Endothelial cell of umbilical vein (primary cell): ENCODE data around the gene PHAX. TPM values are rescaled to one million over a fixed set of nuclear protein-coding genes. Genes with fewer than 3 reads are reported as not detected.
"Not testable (repeated sequence)": the region's sequence is repeated elsewhere in the genome, so short reads cannot be mapped to it uniquely, and the experiment has no call there.

ENCODE experiments used
- BruUV-seq: library from RNA; stranded (reverse); fragments of 400-500 nt; replicated peaks from 2 replicates; lab custom pipeline; 2021; lab: Mats Ljungman, UMichigan
- CTCF ChIA-PET: fragments of 300-600, 350-600 bp; sonication (Branson Sonifier 250); formaldehyde crosslinking; loops from one replicate; lab custom pipeline; 2021; ENCODE audit warnings: antibody characterized with exemption, inconsistent platforms; lab: Charles Lee
- POLR2A ChIA-PET: fragments of 300-600, 350-600 bp; sonication (Branson Sonifier 250); formaldehyde crosslinking; loops from one replicate; lab custom pipeline; 2021; ENCODE audit warnings: antibody characterized with exemption, inconsistent platforms; lab: Charles Lee
- DNase-seq: peaks from one replicate; pipeline ENCODE4 v3.0.0-alpha.2; 2011; ENCODE audit warnings: low read depth, low spot score
- FAIRE-seq: peaks from 2 replicates; lab custom pipeline; 2011; peaks lifted over from hg19 to GRCh38; lab: Jason Lieb, UNC
- H2AFZ ChIP-seq: 2 replicates; pipeline ENCODE4 v1.6.0; 2012; ENCODE audit warnings: low read depth, low read length, control low read depth, inconsistent platforms
- H3K27ac ChIP-seq: 2 replicates; pipeline ENCODE4 v1.5.1; 2011; ENCODE audit warnings: low read depth, mild to moderate bottlenecking, control low read depth, low read length, moderate library complexity; ENCODE audit not compliant: insufficient read depth
- H3K27me3 ChIP-seq, 2 experiments: 2 replicates each; pipeline versions ENCODE4 v1.6.0 to v1.6.1; 2011; ENCODE audit warnings: low read length in 2 of 2, mixed read lengths in 1 of 2; ENCODE audit not compliant: control insufficient read depth in 2 of 2, insufficient read depth in 2 of 2
- H3K36me3 ChIP-seq, 2 experiments: 2 replicates in 1 of 2; 3 replicates in 1 of 2; pipeline ENCODE4 v1.5.1; 2011; ENCODE audit warnings: low read length in 2 of 2, mild to moderate bottlenecking in 1 of 2, moderate library complexity in 1 of 2; ENCODE audit not compliant: control insufficient read depth in 2 of 2, insufficient read depth in 2 of 2; ENCODE audit errors: extremely low read depth in 1 of 2
- H3K4me1 ChIP-seq: 3 replicates; pipeline ENCODE4 v1.5.1; 2011; ENCODE audit warnings: mild to moderate bottlenecking, low read length; ENCODE audit not compliant: control insufficient read depth, insufficient read depth; ENCODE audit errors: extremely low read depth
- H3K4me2 ChIP-seq: 2 replicates; pipeline ENCODE4 v1.6.1; 2011; ENCODE audit warnings: low read length, control low read depth, mixed read lengths; ENCODE audit not compliant: insufficient read depth
- H3K4me3 ChIP-seq, 3 experiments: fragments of 200-600 bp in 1 of 3; sonication (generic), shearing (Covaris generic) in 1 of 3; replicated peaks in 1 of 3; 2 replicates each; pipeline ENCODE4 v1.5.1; 2011 to 2016; ENCODE audit warnings: control low read depth in 3 of 3, low read length in 3 of 3, mild to moderate bottlenecking in 2 of 3, inconsistent platforms in 1 of 3, low read depth in 1 of 3, moderate library complexity in 1 of 3; ENCODE audit not compliant: insufficient read depth in 1 of 3
- H3K79me2 ChIP-seq: 2 replicates; pipeline ENCODE4 v1.6.0; 2012; ENCODE audit warnings: low read length, inconsistent platforms; ENCODE audit not compliant: control insufficient read depth, insufficient read depth
- H3K9ac ChIP-seq: replicated peaks from 2 replicates; pipeline ENCODE3; 2011; ENCODE audit warnings: low read length, control low read depth; ENCODE audit not compliant: insufficient read depth; ENCODE audit errors: extremely low read depth
- H3K9me1 ChIP-seq: replicated peaks from 3 replicates; pipeline ENCODE4 v1.6.0; 2011; ENCODE audit warnings: mild to moderate bottlenecking, low read length; ENCODE audit not compliant: control insufficient read depth, insufficient read depth; ENCODE audit errors: extremely low read depth
- H3K9me3 ChIP-seq: replicated peaks from 2 replicates; pipeline ENCODE4 v1.5.1; 2012; ENCODE audit warnings: low read length, inconsistent platforms; ENCODE audit not compliant: control insufficient read depth, insufficient read depth
- H4K20me1 ChIP-seq: replicated peaks from 2 replicates; pipeline ENCODE3; 2011; ENCODE audit warnings: mild to moderate bottlenecking, low read length; ENCODE audit not compliant: control insufficient read depth, insufficient read depth; ENCODE audit errors: extremely low read depth
- EZH2 ChIP-seq: IDR thresholded peaks from 2 replicates; pipeline ENCODE4 v1.6.1; 2012; ENCODE audit warnings: borderline replicate concordance, low read depth, mild to moderate bottlenecking, moderate library complexity, low read length, inconsistent platforms; ENCODE audit not compliant: severe bottlenecking
- FOS ChIP-seq: IDR thresholded peaks from 2 replicates; pipeline ENCODE4 v1.6.1; 2011; ENCODE audit warnings: mild to moderate bottlenecking, low read length, moderate library complexity, borderline replicate concordance; ENCODE audit not compliant: insufficient read depth
- GATA2 ChIP-seq: IDR thresholded peaks from 2 replicates; pipeline ENCODE4 v1.7.0; 2011; ENCODE audit warnings: low read depth, mild to moderate bottlenecking, moderate library complexity, mixed read lengths, low read length; ENCODE audit not compliant: insufficient read length, insufficient read depth
- JUN ChIP-seq: IDR thresholded peaks from 2 replicates; pipeline ENCODE4 v1.6.1; 2011; ENCODE audit warnings: borderline replicate concordance, low read depth; ENCODE audit not compliant: insufficient read length, insufficient read depth
- MYC ChIP-seq: IDR thresholded peaks from one replicate; pipeline ENCODE4 v1.6.1; 2011; ENCODE audit warnings: mild to moderate bottlenecking, low read depth, low read length
- POLR2A ChIP-seq: IDR thresholded peaks from 2 replicates; pipeline ENCODE4 v1.6.1; 2012; ENCODE audit warnings: low read depth, mild to moderate bottlenecking, control low read depth, low read length
- POLR2AphosphoS5 ChIP-seq: IDR thresholded peaks from 2 replicates; pipeline ENCODE4 v1.6.1; 2012; ENCODE audit warnings: low read depth, mild to moderate bottlenecking, control low read depth, low read length, moderate library complexity; ENCODE audit not compliant: insufficient read depth
- dilution Hi-C: fragments of 300-500 bp; cut with MboI; formaldehyde crosslinking; loops from one replicate; pipeline ENCODE4 v1.15.0; 2019; ENCODE audit warnings: low sequenced_read_pairs; ENCODE audit not compliant: extremely low pct_ligation_motif_present
- intact Hi-C: fragments of 100-400 bp; cut with micrococcal nuclease; formaldehyde crosslinking; loops from one replicate; pipeline ENCODE4 v1.10.0; 2022
- polyA plus RNA-seq, 4 experiments: library from polyadenylated mRNA; depleted of rRNA in 3 of 4; stranded (reverse) in 3 of 4; unstranded in 1 of 4; fragments of >200 nt; gene quantifications; 2 replicates each; pipeline versions ENCODE4 v1.2.1 to v1.2.3, GENCODE V29; 2011 to 2012; ENCODE audit warnings: missing spikeins in 1 of 4
- total RNA-seq: library from RNA; stranded (reverse); gene quantifications from 2 replicates; pipeline ENCODE4 v1.2.3, GENCODE V29; 2021
- TF ChIP-seq, protein P1 (sequence below): IDR thresholded peaks from 2 replicates; pipeline ENCODE4 v1.6.1; 2011; ENCODE audit not compliant: insufficient read depth, insufficient read length
- TF ChIP-seq, protein P2 (sequence below), 2 donors: IDR thresholded peaks; 1 replicate in 1 of 2; 2 replicates in 1 of 2; pipeline ENCODE4 v1.5.1; 2011; ENCODE audit warnings: low read length in 2 of 2, mild to moderate bottlenecking in 2 of 2, moderate library complexity in 2 of 2, control low read depth in 1 of 2, inconsistent platforms in 1 of 2, low read depth in 1 of 2; ENCODE audit not compliant: insufficient read depth in 1 of 2; ENCODE audit errors: extremely low read depth in 1 of 2

The PHAX gene
- total and polyA plus RNA-seq, 2 donors (not counting 3 experiments of a cell fraction or from before 2014, with no cell fraction given) = 33.0 to 51.2 TPM

DNA sequence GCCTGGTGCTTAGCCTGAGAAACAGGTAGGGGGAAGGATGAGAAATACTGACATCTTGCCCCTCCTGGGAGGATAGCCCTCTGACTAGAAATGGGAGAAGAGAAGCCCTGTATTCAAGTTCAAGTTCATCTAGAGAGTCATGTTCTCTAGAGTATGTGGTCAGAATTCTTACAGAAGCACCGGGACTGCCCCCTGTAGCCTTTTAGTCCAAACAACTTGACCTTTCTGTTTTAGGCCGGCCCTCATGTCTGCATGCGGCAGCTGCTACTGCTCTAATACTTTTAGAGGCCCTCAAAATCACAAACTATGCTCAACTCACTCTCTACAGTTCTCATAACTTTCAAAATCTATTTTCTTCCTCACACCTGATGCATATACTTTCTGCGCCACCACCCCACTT, 47.7 kb downstream of the PHAX start:
- Histone ChIP-seq H3K9ac (no peak overlapping the region), H3K27me3 (no peaks in the 10 kb centered on the region), H2AFZ (no peak overlapping the region), H3K27ac (no peak overlapping the region), H3K4me1 (no peaks in the 10 kb centered on the region), H3K36me3 (no peaks in the 10 kb centered on the region), H4K20me1 (no peaks in the 10 kb centered on the region), H3K4me2 (no peak overlapping the region), H3K4me3 (no peak overlapping the region), H3K79me2 (no peaks in the 10 kb centered on the region), H3K9me1 (no peaks in the 10 kb centered on the region), H3K9me3 (no peaks in the 10 kb centered on the region)
- TF ChIP-seq POLR2A = no peak
- TF ChIP-seq POLR2AphosphoS5 = no peak
- no peak for TF ChIP-seq EZH2
- TF ChIP-seq, protein P1, sequence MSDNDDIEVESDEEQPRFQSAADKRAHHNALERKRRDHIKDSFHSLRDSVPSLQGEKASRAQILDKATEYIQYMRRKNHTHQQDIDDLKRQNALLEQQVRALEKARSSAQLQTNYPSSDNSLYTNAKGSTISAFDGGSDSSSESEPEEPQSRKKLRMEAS = no peak
- TF ChIP-seq FOS = no peak
- no peak for TF ChIP-seq MYC
- no peak for TF ChIP-seq JUN
- TF ChIP-seq, protein P2, sequence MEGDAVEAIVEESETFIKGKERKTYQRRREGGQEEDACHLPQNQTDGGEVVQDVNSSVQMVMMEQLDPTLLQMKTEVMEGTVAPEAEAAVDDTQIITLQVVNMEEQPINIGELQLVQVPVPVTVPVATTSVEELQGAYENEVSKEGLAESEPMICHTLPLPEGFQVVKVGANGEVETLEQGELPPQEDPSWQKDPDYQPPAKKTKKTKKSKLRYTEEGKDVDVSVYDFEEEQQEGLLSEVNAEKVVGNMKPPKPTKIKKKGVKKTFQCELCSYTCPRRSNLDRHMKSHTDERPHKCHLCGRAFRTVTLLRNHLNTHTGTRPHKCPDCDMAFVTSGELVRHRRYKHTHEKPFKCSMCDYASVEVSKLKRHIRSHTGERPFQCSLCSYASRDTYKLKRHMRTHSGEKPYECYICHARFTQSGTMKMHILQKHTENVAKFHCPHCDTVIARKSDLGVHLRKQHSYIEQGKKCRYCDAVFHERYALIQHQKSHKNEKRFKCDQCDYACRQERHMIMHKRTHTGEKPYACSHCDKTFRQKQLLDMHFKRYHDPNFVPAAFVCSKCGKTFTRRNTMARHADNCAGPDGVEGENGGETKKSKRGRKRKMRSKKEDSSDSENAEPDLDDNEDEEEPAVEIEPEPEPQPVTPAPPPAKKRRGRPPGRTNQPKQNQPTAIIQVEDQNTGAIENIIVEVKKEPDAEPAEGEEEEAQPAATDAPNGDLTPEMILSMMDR (IDR thresholded peaks at IDR 0.05; ENCODE audit: extremely low read depth in 1 of 2, insufficient read depth in 1 of 2, low read depth in 1 of 2, low read length in 2 of 2) = no peak
- no peak for TF ChIP-seq GATA2
- FAIRE-seq (no peak), DNase-seq (no peak)
- dilution Hi-C loops = no loop called here
- intact Hi-C loops = no loop called here
- no TSS peak for BruUV-seq
- ChIA-PET CTCF (interaction anchor here (1.3 kb wide), 1 partner anchor 31 kb away, joined by 3 read pairs; no protein-coding TSS in a partner anchor), POLR2A (no interaction called here)

DNA sequence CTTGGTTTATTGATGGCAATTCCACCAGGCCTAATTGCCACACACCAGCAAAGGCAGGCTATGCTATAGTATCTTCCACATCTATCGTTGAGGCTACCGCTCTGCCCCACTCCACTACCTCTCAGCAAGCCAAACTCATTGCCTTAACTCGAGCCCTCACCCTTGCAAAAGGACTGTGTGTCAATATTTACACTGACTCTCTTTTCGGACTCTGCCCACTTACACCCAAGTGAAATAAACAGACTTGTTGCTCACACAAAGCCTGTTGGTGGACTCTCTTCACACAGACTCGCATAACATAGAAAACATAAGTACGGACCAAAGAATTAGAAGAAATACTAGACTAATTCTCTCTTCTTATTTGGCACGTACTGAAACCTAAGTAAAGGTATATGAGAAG, 48.3 kb downstream of the PHAX start:
- H3K9me3 ChIP-seq, H3K4me3 ChIP-seq, H3K27ac ChIP-seq, H3K27me3 ChIP-seq, H3K79me2 ChIP-seq, H2AFZ ChIP-seq, POLR2A ChIA-PET, H3K4me2 ChIP-seq, FAIRE-seq, DNase-seq, BruUV-seq, H3K9ac ChIP-seq, H3K4me1 ChIP-seq, H3K36me3 ChIP-seq, intact Hi-C loops, H4K20me1 ChIP-seq, dilution Hi-C loops, H3K9me1 ChIP-seq: not testable (repeated sequence)
- CTCF ChIA-PET = interaction anchor here (1.0 to 1.3 kb wide), 2 partner anchors 9 to 844 kb away, joined by 3 to 4 read pairs; no protein-coding TSS in a partner anchor

DNA sequence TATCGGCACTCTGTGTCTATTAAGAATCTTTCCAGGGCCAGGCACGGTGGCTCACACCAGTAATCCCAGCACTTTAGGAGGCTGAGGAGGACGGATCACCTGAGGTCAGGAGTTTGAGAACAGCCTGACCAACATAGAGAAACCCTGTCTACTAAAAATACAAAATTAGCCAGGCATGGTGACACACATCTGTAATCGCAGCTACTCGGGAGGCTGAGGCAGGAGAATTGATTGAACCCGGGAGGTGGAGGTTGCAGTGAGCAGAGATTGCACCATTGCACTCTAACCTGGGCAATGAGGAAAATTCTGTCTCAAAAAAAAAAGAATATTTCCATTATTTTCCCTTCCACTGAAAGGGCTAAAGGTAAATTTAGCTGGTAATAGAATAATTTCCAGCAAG, 49.0 kb downstream of the PHAX start:
- CTCF ChIA-PET = interaction anchor here (1.0 to 1.3 kb wide), 2 partner anchors 9 to 843 kb away, joined by 3 to 4 read pairs; no protein-coding TSS in a partner anchor
- H3K9me1 ChIP-seq, BruUV-seq, POLR2A ChIA-PET, H3K4me1 ChIP-seq, H3K4me2 ChIP-seq, H3K27ac ChIP-seq, H3K4me3 ChIP-seq, intact Hi-C loops, H3K9ac ChIP-seq, H4K20me1 ChIP-seq, DNase-seq, dilution Hi-C loops, H3K79me2 ChIP-seq, H2AFZ ChIP-seq, H3K27me3 ChIP-seq, H3K9me3 ChIP-seq, FAIRE-seq, H3K36me3 ChIP-seq: not testable (repeated sequence)
